Chondrocyte (in vitro differentiated cells): Measurements from ENCODE around the gene C11orf68. TPM values are rescaled to one million over a fixed set of nuclear protein-coding genes. Genes with fewer than 3 reads are reported as not detected.

Experiments
- DNase-seq: peaks from one replicate; pipeline ENCODE4 v3.0.0; 2021; ENCODE audit warnings: mixed read lengths, low spot score
- H3K27ac Mint-ChIP-seq: one replicate; pipeline ENCODE4 v1.8.0; 2021; ENCODE audit warnings: mild to moderate bottlenecking, moderate library complexity, mixed read lengths; ENCODE audit not compliant: unreplicated experiment
- H3K27me3 Mint-ChIP-seq: 2 replicates; pipeline ENCODE4 v1.8.0; 2021; ENCODE audit warnings: low read depth, mixed read lengths
- H3K36me3 Mint-ChIP-seq: 2 replicates; pipeline ENCODE4 v1.8.0; 2021; ENCODE audit warnings: low read depth, mixed read lengths
- H3K4me1 Mint-ChIP-seq: 2 replicates; pipeline ENCODE4 v1.8.0; 2021; ENCODE audit warnings: low read depth, mild to moderate bottlenecking, mixed read lengths
- H3K4me3 Mint-ChIP-seq: one replicate; pipeline ENCODE4 v1.8.0; 2021; ENCODE audit warnings: mild to moderate bottlenecking, moderate library complexity, mixed read lengths; ENCODE audit not compliant: unreplicated experiment
- H3K9me3 Mint-ChIP-seq: 2 replicates; pipeline ENCODE4 v1.8.0; 2021; ENCODE audit warnings: low read depth, mixed read lengths
- CTCF ChIP-seq: fragments of 200-600 bp; sonication (generic); IDR thresholded peaks from 2 replicates; pipeline ENCODE4 v1.5.0; 2021; ENCODE audit warnings: antibody characterized with exemption, mild to moderate bottlenecking, moderate library complexity
- total RNA-seq: library from RNA; stranded (reverse); gene quantifications from 3 replicates; pipeline ENCODE4 v1.2.1, GENCODE V29; 2021

Gene C11orf68
- total RNA-seq, 1 donor from 2014 or later, result 68.8 TPM

- no peaks in the 10 kb centered on the region for H3K27me3 Mint-ChIP-seq
- TF ChIP-seq CTCF, result no peak
- H3K9me3 Mint-ChIP-seq, result no peaks in the 10 kb centered on the region
- no peak for DNase-seq
- H3K4me1 Mint-ChIP-seq, result peaks cover 30% of the 10 kb centered on the region
- peak overlapping the region; percentile 85 for H3K4me3 Mint-ChIP-seq
- H3K27ac Mint-ChIP-seq, result peak overlapping the region; percentile 88
- peaks cover 18% of the 10 kb centered on the region for H3K36me3 Mint-ChIP-seq
Measured at GRCh38 chr11:65962141-65962564, 43.3 kb upstream of the C11orf68 start.

- no peak for TF ChIP-seq CTCF
- Mint-ChIP-seq H3K27me3 (no peaks in the 10 kb centered on the region), H3K4me3 (peak within 1 kb of the TSS; percentile 85), H3K27ac (peak within 1 kb of the TSS; percentile 97), H3K9me3 (no peaks in the 10 kb centered on the region), H3K36me3 (peaks cover 14% of the 10 kb centered on the region), H3K4me1 (peaks cover 30% of the 10 kb centered on the region)
- DNase-seq, result peak; percentile 99
Measured at GRCh38 chr11:65961267-65962140, 42.6 kb upstream of the C11orf68 start, which contains the start of gene SART1. SART1 (plus strand) TSS chr11:65961734; CDS start chr11:65961781, 47 bp downstream.

DNA sequence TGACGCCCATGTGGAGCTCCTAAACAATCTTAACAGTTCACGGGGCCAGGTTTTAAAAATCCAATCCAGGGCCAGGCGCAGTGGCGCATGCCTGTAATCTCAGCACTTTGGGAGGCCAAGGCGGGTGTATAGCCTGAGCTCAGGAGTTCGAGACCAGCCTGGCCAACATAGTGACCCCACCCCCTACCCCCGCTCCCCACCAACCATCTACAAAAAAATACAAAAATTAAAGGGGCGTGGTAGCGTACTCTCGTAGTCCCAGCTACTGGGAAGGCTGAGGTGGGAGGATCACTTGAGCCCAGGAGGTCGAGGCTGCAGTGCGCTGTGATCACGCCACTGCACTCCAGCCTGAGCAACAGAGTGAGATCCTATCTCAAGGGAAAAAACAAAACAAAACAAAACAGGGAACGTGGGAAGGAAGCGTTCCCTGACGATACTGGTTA is 42.0 kb upstream of the C11orf68 start:
- no peak for TF ChIP-seq CTCF
- Mint-ChIP-seq H3K27me3 (no peaks in the 10 kb centered on the region), H3K9me3 (no peaks in the 10 kb centered on the region), H3K27ac (peak overlapping the region; percentile 97), H3K4me1 (peaks cover 30% of the 10 kb centered on the region), H3K36me3 (peaks cover 11% of the 10 kb centered on the region), H3K4me3 (peak overlapping the region; percentile 85)
- DNase-seq, result no peak

- no peak for DNase-seq
- Mint-ChIP-seq H3K4me3 (no peak overlapping the region), H3K9me3 (no peaks in the 10 kb centered on the region), H3K27me3 (no peaks in the 10 kb centered on the region), H3K27ac (no peak overlapping the region), H3K36me3 (peaks cover 1% of the 10 kb centered on the region), H3K4me1 (peaks cover 27% of the 10 kb centered on the region)
- no peak for TF ChIP-seq CTCF
Measured at GRCh38 chr11:65958774-65959420, 40.0 kb upstream of the C11orf68 start.

DNA sequence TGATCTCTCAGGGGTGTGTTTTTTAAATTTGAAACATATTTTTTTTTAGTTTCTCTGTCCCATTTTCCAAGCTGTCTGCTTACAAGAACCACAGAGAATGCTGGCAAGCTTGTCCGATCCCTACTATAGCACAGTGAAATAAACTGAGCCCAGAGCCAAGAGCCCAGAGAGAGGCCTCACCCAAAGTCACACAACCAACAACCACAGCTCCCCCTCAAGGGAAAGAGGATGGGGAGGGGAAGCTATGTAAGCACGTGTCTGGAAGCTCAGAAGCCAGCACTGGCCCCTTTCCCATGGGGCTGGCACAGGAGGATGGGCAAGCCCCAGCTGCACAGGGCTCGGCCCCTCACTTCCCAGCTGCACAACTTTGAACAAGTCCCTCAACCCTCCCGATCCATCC is 39.4 kb upstream of the C11orf68 start:
- no peaks in the 10 kb centered on the region for H3K27me3 Mint-ChIP-seq
- peaks cover 1% of the 10 kb centered on the region for H3K36me3 Mint-ChIP-seq
- TF ChIP-seq CTCF, result no peak
- H3K4me3 Mint-ChIP-seq, result no peak overlapping the region
- no peak overlapping the region for H3K27ac Mint-ChIP-seq
- H3K4me1 Mint-ChIP-seq, result peaks cover 22% of the 10 kb centered on the region
- no peak for DNase-seq
- H3K9me3 Mint-ChIP-seq, result no peaks in the 10 kb centered on the region
